Astrocyte of the hippocampus (primary cell): ENCODE measurements around the gene KAZN.
"Not testable (repeated sequence)": the region's sequence is repeated elsewhere in the genome, so short reads cannot be mapped to it uniquely, and the experiment has no call there.

ENCODE experiments used
- DNase-seq: peaks from one replicate; pipeline ENCODE4 v3.0.0; 2011; ENCODE audit warnings: low read depth, low spot score

KAZN gene

DNA sequence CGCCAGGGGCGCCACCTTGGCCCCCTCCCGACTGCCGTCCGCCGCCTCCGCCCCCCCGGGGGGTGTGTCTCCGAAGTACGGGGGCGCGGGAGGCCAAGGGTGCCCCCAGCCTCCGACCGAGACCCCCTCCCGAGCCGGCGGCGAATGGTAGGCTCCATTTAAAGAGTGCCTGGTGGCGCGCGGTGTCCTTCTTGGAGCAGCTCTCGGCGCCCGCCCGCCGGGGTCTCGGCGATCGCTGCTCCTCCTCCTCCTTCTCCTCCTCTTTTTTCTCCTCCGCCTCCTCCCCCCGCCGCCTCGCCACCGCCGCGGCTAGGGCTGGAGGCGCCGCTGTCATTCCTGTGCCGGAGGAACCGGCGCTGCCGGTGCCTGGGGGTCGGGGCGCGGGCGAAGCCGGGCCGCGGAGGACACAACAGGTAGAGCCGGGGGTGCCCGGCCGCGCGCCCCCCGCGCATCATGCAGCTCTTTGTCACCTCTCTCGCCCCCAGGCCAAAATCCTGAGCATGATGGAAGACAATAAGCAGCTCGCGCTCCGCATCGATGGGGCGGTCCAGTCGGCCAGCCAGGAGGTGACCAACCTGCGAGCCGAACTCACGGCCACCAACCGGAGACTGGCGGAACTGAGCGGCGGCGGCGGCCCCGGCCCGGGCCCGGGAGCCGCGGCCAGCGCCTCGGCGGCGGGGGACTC lies at the start of gene KAZN:
KAZN (plus strand) TSS at position 188 of the 685 bp plus-strand sequence.
- DNase-seq = peak; percentile 85

DNA sequence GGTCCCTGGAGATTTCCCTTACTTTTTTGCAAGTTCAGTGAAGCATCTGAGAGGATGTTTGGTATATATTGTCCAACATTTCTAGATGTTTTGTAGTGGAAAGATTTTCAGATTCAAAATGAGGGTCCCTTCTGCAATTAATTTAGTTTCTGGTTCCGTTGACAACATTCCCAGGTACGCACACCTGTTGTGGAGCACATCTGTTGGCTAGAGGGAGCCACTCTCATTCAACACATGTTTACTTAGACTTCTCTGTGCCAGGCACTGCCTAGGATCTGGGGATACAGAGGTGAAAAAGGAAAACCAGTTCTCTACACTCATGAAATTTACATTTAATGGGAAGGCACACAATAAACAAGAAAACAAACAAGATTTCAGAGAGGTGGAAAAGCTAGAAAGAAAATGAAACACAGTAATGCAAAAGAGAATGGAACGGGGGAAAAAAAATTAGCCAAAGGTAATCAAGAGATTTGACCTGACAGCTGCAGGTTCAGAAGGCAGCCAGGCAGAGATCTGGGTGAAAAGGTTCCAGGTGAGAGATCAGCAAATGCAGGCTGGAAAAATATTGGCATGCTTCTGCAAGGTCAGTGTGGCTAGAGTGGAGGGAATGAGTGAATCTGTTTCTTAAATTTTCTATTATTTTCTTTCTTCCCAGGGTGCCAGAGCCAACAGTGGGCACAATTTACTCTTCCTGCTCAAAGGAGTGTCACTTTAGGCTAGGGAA lies 48.4 kb upstream of the KAZN start:
- no peak for DNase-seq

DNA sequence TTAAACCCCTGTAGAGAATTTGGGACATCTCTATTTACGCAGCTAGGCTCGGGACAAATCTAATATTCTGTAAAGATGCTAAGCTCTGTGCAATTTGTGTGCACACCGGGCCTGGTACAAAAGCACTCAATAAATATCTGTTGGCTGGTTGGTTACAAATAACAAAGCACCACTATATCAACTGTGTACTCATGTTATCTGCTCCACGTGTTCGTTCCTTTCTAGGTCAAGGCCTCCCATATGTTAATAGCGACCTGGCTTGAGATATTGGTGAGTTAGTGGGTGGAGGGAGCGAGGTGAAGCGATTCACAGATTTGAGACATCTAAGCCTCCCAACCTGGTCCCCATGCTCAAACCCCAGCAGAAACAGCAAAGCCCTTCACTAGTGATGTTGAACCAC lies 47.1 kb upstream of the KAZN start:
- DNase-seq = no peak

DNA sequence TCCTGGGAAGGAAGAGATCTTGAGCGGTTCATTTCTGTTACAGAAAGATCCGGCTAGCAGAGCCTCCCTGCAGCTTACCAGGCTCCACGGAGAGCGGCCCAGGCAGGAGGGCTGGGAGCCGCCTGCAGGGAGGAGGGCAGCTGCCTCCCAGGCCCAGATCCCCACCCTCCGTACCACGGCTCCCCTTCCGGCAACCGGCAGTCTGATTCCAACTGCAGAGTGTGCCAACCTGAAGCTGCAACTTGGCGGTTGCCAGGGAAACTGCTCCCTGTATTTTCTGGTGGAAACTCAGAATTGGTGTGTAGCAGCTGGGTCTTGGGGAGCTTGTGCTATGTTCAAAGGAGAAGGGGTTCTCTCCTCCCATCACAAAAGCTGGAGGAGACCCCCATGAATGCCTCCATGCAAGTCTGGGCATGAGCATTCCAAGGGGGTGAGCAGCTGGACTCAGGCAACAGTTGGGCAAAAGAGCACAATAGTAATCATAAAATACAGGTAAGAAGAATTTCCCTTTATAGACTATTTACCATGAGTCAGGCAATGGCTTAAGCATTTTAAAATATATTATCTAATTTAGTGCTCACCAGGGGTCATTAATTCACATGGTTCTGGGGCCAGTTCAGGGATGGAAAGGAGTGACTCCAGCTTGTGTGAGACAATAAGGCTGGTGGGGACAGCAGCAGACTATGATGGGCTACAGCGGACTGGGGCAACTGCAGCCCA lies 46.1 kb upstream of the KAZN start:
- peak; percentile 52 for DNase-seq

DNA sequence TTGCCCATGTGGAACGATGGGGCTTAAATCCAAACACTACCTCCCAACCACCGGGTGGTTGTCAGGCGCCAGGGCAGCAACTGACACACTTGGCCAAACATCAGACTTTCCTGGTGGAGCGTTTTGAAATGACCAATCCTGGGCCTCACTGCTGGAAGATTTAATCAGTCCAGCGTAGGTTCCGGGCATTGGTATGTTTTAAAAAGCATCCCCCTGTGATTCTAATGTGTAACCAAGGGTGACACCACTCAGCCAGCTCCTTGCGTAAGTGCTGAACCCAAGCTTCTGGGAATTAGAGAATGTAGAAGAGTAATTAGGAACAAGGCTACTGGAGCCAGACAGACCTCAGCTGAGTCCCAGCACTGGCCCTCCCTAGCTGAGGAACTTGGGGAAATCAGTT lies 44.8 kb upstream of the KAZN start:
- peak; percentile 34 for DNase-seq

DNA sequence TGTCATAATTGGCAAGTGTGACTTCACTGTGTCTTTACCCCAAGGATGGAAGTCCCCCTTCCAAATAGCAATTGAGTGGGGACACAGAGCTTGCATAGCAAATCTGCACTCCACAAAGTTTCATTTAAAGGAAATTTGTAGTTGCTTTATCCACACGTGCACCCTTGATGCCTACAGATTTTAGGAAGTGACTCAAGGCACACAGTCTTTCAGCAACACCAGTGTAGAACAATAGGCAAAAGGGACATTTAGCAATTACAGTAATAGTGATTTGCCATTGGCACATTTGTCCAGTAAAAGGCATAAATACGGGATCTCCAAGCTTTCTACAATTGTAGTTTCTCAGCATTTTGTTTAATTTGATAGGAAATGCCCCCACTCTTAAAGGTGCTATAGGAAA lies 43.4 kb upstream of the KAZN start:
- no peak for DNase-seq

DNA sequence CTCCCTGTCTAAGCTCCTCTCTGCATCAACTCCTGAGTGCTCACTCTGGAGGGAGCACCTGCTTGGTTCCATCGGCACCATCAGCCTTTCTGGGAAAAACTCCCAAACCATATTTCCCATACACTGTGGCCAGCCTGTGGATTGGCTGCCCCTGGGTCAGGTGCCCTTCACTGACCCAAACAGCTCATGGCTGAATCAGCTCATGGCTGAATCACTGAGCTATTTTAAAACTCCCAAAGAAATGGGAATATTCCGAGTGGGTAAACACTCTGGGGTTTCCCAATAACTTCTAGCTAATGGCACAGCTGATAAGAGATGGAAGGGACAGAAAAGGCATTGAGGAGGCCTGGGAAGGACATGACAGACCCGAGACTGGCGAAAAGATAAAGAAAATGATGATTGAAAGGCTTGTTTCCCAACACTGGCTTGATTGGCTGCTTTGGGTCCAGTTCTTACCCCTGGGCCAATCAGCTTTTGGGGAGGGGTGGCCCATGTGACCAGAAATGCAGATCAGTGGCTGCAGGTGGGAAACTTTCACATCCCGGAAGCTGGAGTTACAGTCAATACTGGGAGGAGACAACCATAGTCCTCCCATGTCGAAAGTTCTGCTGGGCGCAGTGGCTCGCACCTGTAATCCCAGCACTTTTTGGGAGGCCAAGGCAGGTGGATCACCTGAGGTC lies 37.3 kb upstream of the KAZN start:
- DNase-seq = peak; percentile 11

DNA sequence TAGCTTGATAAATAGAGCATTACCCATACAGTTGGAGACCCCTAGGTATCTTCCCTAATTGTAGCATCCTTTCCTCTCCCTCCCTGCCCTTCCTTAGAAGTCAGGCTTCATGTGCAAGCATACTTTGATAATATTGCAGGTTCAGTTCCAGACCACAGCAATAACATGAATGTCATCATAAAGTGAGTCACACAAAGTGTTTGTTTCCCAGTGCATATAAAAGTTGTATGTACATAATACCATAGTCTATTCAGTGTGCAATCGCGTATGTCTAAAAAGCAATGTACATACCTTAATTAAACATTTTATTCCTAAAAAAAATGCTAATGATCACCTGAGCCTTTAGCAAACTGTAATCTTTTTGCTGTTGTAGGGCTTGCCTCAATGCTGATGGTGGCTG lies 33.4 kb upstream of the KAZN start:
- no peak for DNase-seq

DNA sequence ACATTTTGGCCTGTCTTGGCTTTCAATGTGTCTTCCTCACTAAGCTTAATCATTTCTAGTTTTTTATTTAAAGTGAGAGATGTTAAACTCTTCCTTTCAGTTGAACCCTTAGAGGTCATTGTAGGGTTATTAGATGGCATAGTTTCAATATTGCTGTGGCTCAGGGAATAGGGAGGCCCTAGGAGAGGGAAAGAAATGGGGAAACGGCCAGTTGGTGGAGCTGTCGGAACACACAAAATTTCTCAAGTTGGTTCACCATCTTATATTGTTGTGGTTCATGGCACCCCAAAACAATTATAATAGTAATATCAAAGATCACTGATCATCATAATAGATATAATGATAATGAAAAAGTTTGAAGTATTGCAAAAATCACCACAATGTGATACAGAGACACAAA lies 31.4 kb upstream of the KAZN start:
- no peak for DNase-seq

DNA sequence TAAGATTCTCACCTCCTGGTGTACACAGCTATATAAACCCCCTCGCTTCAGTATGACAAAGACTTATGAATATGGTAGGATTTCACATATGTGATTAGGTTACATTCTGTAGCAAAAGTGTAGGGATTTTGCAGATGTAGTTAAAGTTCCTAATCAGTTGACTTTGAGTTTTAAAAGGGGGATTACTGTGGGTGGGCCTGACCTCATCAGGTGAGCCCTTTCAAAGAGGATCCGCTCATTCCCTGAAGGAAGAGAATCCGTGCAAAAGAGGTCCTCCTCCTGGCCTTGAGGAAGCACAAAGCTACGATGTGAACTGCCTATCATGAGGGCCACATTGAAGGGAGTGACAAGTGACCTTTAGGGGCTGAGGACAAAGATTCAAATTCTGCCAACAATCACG lies 30.6 kb upstream of the KAZN start:
- DNase-seq = no peak

DNA sequence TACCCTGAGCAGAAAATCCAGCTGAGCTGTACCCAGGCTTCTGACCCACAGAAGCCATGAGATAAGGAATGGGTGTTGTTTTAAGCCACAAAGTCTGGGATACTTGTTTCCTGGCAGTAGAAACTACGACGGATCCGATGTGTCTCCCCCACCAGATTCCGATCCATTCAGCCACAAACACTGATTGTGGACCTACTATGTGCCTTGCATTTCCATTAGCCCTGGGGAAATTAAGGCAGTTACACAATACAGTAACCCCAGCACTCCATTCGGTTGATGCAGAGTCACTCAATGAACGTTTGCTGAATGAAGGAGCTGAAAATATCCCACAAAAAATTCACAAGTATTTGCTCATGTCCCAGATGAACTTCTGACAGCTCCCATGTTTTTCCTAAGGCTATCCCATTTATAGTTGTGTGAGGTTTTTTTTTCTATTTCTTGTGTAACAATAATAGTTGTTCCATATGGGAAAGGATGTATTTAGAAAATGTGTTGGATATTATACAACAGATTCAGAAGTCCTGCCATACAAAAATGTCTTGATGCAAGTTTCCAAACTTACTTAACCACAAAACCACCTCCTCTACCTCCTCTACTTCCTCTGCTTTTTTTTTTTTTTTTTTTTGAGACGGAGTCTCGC lies 29.6 kb upstream of the KAZN start:
- no peak for DNase-seq

DNA sequence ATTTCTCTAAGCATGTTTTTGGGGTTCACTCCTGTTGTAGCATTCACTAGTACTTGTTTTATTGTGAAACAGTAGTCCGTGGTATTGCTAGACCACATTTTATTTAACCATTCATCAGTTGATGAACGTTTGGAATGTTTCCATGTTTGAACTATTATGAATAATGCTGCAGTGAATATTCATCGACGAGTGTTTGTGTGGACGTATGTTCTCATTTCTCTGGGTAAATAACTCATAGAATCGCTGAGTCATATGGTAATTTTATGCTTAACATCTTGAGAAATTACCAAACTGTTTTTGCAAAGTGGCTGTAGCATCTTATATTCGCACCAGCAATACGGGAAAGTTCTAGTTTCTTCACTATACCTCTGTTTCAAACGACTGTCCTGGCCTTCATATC lies 28.0 kb upstream of the KAZN start:
- no peak for DNase-seq

DNA sequence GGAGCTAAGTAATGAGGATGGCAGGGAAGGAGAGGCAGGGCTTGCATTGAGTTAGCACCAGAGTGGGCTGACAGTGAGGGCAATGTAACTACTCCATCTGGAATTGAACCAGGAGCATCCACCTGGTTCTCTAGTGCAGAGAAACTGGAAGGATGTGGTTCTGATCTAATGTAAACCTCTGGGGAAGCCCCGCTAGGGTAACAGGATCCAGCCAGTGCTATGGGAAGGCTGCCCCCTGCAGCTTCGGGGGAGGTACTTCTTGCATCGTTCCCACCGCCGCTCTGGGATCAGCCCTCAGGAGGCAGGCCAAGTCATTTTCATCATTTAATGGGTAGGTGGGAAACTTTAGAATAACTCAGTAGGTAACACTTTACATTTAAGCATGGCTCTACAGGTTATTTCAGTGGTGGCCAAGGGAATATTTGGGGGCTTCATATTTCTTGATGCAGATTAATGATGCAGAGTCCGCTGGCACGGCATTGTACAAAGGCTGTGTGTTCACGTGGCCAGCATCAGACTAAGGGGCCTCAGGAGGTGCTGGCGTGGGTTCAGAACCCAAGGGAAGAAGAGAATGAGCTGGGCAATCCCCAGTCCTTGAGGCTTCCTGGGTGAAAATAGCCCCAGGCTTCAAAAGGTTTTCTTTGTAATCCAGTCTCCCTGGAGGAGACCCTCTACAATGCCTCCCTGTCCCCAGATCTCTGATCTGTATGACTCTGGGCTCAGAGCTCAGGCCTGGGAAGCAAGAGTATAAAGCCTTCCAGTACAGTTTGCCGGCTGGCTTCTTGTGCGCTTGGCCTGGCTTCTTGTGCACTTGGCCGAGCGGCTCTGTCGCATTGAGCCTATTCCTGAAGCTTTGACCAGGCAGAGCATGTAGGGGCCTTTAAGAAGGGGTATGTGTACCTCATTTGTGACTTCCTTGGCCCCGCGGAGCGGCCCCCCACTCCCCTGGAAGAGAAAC lies 26.4 kb upstream of the KAZN start:
- no peak for DNase-seq

DNA sequence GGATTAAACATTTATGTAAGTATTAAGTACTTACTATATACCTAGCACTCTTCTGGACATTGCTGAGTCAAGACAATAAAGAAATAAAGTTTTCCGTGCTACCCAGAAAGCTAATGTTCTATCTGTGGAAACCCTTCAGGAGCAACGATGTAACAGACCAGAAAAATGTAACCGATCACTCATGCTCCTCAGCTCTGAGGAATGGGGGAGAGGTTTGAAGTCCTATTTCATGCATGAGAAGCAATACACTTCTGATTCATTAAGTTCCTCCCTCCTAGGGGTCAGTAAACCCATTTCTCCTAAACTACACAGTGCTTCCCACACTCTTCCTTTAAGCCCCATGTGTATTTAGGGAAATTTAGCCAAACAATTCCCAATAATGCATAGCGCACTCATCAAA lies 25.6 kb upstream of the KAZN start:
- no peak for DNase-seq

DNA sequence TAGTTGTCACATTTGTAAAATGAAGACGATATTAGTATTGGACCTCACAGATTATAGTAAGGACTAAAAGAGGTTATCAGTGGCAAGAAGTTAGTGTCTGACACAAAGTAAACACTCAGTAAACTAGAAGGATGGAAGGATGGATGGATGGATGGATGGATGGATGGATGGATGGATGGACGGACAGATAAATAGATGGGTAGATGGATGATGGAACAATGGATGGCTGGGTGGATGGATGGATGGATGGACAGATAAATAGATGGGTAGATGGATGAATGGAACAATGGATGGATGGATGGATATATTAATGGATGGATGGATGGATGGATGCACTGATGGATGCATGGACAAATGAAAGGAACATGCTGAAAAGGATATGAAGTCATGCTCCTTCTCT lies 22.3 kb upstream of the KAZN start:
- no peak for DNase-seq

DNA sequence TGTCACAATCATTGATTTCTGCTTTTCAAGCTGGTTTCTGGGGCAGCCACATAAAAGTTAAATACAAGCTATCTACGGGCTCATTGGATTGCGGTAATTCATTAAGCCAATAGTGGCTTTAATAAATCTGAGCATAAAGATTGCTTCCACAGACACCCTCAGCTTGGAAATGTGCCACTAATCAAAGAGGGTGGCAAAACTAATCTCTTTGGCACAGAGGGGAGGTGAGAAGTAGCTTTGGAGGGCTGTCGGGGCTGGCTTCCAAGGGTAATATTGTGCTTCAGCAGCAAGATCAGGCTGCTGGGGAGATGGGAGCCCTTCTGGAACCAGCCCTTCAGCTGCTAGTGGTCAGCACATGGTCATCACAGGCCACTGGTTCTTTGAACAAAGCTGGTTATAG lies 21.2 kb upstream of the KAZN start:
- no peak for DNase-seq

DNA sequence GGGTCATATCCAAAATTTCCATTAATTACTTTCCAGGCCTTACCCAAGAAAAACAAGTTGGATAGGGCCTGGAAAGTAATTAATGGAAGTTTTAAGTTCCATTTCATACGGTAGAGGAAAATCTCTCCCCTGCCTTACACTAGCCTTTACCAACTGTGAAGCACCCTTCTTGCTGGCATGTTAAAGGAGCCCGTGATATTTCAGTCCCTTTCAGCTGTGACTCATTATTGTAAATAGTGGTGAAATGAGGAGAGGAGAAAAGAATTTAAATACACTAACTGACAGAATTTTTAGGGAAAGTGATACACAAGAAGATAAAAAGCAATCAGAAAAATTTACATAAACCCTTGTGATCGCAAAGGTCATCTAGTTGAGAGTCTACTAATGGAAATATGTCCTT lies 20.3 kb upstream of the KAZN start:
- DNase-seq = peak; percentile 44

DNA sequence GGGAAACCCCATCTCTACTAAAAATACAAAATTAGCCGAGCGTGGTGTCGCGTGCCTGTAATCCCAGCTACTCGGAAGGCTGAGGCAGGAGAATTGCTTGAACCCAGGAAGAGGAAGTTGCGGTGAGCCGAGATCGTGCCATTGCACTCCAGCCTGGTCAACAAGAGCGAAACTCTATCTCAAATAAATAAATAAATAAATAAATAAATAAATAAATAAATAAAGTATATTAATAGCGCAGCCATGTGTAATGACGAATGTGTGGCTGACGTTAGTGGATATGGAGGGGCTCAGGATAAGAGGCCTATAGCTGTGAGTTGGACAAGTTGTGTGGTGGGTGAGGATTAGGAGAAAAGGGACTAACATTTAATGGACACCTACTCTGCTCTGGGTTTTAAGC lies 18.2 kb upstream of the KAZN start:
- not testable (repeated sequence) for DNase-seq

DNA sequence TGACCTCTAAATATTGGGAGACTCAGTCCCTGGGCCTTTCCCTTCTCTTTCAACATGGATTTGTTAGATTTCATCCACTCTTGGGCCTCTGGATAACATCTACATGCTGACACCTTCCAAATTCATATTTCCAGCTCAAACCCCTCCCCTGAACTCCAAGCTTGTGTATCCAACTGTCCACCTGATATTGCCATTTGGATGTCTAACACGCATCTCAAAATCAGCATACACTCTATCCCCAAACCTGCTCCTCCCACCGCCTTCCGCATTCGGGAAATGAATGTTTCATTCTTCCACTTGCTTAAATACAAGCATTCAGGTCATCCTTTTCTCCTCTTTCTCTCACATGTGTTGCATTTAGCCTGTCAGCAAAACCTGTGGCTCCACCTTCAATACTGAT lies 17.5 kb upstream of the KAZN start:
- no peak for DNase-seq

DNA sequence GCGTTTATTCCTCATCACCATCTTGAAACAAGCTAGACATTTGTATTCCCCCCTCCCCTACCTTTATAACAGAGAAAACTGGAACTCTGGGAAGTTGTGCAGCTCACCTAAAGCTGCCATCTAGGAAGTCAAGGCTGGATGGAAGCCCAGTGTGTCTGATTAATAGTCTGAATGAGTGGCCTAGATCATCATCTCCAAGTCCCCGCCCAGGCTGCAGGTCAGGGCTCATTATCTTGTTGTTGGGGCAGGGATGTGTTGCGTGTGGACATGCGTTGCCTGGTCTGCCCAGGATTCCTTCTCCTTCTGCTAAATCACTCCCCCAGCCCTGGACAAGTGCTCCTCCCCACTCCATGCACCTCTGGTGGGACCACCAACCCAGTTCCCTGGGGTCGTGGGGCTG lies 14.7 kb upstream of the KAZN start:
- no peak for DNase-seq

DNA sequence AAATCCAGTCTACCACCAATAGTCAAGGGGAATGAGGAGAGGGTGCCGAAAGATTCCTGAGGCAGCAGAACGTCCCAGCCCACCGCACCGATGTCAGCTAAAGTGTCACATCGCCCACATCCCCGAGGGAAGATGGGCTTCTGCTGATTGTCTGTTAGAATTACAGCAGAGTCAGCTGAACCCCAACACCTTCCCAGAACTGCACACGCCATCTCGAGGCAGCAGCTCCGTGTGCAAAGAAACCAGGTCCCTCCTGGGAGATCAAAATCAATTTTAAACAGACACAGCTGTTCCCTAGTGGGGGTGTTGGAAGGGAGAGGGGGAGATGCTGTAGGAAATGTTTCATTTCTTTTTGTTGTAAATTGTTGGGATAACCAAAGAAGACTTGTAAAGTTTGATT lies 12.8 kb upstream of the KAZN start:
- no peak for DNase-seq
